Mucosa of rectum (tissue), 2 donors: ENCODE data around the gene SNX27.
"Not testable (repeated sequence)": the region's sequence is repeated elsewhere in the genome, so short reads cannot be mapped to it uniquely, and the experiment has no call there.

ENCODE experiments used
- H3K27ac ChIP-seq, 2 donors: one replicate each; pipeline ENCODE4 v1.7.0; 2013; ENCODE audit warnings: inconsistent platforms in 2 of 2, low read depth in 2 of 2, low read length in 2 of 2
- H3K27me3 ChIP-seq, 2 donors: one replicate each; pipeline ENCODE4 v1.7.0; 2013; ENCODE audit warnings: low read length in 2 of 2; ENCODE audit not compliant: control insufficient read depth in 2 of 2, insufficient read depth in 2 of 2
- H3K36me3 ChIP-seq, 2 donors: one replicate each; pipeline ENCODE4 v1.7.0; 2013; ENCODE audit warnings: low read length in 2 of 2; ENCODE audit not compliant: control insufficient read depth in 2 of 2, insufficient read depth in 2 of 2
- H3K4me1 ChIP-seq, 2 donors: one replicate each; pipeline ENCODE4 v1.7.0; 2013; ENCODE audit warnings: low read length in 2 of 2, mild to moderate bottlenecking in 1 of 2; ENCODE audit not compliant: control insufficient read depth in 2 of 2, insufficient read depth in 2 of 2
- H3K4me3 ChIP-seq, 2 donors: one replicate each; pipeline ENCODE4 v1.7.0; 2013; ENCODE audit warnings: low read length in 2 of 2
- H3K9ac ChIP-seq, 2 donors: one replicate each; pipeline ENCODE4 v1.7.0; 2013; ENCODE audit warnings: low read length in 2 of 2, low read depth in 1 of 2, mild to moderate bottlenecking in 1 of 2
- H3K9me3 ChIP-seq, 2 donors: one replicate each; pipeline ENCODE4 v1.7.0; 2013; ENCODE audit warnings: low read length in 2 of 2; ENCODE audit not compliant: control insufficient read depth in 2 of 2
- donor health status: healthy.
- donor health status: Normal muscosa, but diverticular disease.

The SNX27 gene

DNA sequence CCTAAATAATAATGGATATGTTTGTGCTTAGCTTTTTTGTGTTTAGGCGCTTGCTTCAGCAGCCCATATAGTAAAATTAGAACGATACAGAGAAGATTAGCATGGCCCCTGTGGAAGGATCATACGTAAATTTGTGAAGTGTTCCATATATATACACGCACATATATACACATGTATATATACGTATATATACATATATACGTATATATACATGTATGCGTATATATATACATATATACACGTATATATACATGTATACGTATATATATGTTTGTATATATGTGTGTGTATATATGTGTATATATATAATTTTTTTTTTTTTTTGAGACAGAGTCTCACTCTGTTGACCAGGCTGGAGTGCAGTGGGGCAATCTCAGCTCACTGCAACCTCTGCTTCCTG, 17.4 kb downstream of the SNX27 start:
- no peak overlapping the region for H3K9ac ChIP-seq
- no peaks in the 10 kb centered on the region for H3K9me3 ChIP-seq
- no peaks in the 10 kb centered on the region for H3K27me3 ChIP-seq
- no peak overlapping the region for H3K27ac ChIP-seq
- H3K4me3 ChIP-seq = no peak overlapping the region
- H3K36me3 ChIP-seq = no peaks in the 10 kb centered on the region
- H3K4me1 ChIP-seq = no peaks in the 10 kb centered on the region

DNA sequence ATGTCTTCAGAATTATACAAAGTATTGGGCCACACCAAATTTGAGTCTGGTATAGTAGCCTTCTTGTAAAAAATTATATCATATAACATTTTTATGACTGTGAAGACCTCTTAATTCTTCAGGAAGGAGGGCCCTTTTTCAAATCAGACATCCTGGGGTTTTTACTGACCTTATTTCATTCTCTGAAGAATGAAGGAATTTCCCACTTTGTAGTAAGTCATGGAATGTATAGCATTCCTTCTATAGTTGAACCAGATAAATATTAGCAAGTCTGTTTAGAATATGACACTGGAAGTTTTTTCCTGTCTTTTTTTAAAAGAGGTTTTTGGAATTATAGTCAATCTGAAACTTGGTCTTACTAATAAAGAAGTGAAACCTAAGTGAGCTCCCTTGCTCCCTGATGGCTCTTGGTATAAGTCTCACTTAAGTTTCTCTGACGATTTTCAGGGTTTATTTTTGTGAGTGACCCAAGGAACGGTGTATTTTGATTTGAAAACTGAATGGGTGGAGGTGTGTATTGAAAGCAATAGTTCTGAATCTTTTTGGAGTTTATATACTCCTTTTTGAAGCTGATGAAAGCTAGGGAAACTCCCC, 23.7 kb downstream of the SNX27 start:
- H3K9me3 ChIP-seq = no peaks in the 10 kb centered on the region
- H3K36me3 ChIP-seq = no peaks in the 10 kb centered on the region
- H3K27ac ChIP-seq = no peak overlapping the region
- no peak overlapping the region for H3K9ac ChIP-seq
- no peak overlapping the region for H3K4me3 ChIP-seq
- H3K27me3 ChIP-seq = no peaks in the 10 kb centered on the region
- H3K4me1 ChIP-seq = peaks cover 0 to 9% of the 10 kb centered on the region in 2 donors

DNA sequence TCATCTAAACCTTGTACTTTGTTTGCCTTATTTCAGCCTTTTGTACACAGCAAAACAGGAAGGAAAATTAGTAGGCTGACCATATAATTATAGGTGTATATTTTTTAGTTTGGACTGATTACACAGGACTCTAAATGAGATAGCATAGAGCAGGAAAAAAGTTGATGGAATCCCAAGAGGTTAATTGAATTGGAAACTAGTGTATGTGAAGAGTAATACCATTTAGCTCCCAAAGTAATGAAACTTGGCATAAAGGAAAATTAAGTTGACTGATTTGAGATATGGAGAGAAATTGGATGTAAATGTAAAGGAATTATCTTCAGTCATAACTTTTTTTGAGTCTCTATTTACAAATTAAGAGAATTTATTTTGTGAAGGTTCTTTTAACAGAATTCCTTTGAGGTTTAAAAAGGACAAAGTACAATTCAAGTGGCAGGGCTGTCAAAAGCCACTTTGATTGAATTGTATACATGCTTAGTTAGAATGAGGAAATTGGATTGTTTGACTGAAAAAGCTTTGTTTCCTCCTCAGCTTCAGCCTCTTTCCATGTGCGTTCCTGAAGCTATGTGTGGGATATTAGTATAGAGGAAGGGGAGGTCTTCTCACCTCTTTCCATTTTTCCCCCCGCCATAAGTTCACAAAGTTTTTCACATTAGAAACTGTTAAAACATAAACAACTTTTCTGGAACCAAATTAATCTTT, 26.4 kb downstream of the SNX27 start:
- Histone ChIP-seq H3K4me3 (no peak overlapping the region), H3K9me3 (no peaks in the 10 kb centered on the region), H3K36me3 (no peaks in the 10 kb centered on the region), H3K4me1 (peaks cover 0 to 9% of the 10 kb centered on the region in 2 donors), H3K9ac (no peak overlapping the region), H3K27me3 (no peaks in the 10 kb centered on the region), H3K27ac (no peak overlapping the region)

DNA sequence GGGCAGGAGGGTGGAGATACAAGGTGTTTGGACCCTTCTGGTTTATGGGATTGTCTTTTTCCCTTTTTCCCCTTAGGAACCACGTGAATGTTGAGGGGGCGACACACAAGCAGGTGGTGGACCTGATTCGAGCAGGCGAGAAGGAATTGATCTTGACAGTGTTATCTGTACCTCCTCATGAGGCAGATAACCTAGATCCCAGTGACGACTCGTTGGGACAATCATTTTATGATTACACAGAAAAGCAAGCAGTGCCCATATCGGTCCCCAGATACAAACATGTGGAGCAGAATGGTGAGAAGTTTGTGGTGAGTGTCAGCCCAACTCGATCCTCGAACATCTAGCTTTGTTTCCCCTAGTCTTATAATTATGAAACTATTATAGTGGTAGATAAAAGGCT, 27.0 kb downstream of the SNX27 start:
- no peak overlapping the region for H3K27ac ChIP-seq
- H3K4me3 ChIP-seq = no peak overlapping the region
- H3K4me1 ChIP-seq = peaks cover 0 to 9% of the 10 kb centered on the region in 2 donors
- H3K27me3 ChIP-seq = no peaks in the 10 kb centered on the region
- H3K9me3 ChIP-seq = no peaks in the 10 kb centered on the region
- no peaks in the 10 kb centered on the region for H3K36me3 ChIP-seq
- H3K9ac ChIP-seq = no peak overlapping the region

DNA sequence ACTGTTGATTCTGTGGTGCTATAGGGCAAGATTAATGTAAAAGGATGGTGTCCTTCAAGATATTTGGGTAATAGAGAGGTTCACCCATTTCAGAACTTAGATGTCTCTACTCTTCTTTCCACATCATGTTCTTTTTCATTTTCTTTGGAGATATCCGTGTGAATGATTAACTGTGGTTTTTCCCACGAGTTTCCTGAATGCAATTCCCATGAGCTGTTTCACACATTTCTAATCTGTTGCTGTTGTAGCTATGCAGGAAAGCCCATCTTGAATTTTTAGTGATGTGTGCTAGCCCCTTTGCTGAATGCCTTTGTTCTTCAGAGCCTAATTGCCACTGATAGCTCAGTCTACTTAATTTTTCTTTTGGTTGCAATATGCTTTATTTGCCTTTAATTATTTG, 27.6 kb downstream of the SNX27 start:
- H3K27ac ChIP-seq = no peak overlapping the region
- no peaks in the 10 kb centered on the region for H3K27me3 ChIP-seq
- no peak overlapping the region for H3K4me3 ChIP-seq
- H3K36me3 ChIP-seq = no peaks in the 10 kb centered on the region
- no peak overlapping the region for H3K9ac ChIP-seq
- H3K9me3 ChIP-seq = no peaks in the 10 kb centered on the region
- H3K4me1 ChIP-seq = peaks cover 0 to 9% of the 10 kb centered on the region in 2 donors

DNA sequence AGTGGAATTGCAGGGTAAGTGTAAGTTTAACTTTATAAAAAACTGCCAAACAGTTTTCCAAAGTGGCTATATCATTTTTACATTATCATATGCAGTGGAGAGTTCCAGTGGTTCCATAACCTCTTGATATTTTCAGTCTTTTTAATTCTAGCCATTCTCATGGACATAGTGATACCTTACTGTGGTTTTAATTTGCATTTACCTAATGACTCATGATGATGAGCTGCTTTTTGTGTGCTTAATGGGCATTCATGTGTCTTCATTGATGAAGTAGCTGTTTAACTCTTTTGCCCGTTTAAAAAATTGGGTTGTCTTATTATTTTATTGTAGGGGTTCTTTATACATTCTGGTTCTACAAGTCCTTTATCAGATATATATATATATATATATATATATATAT, 29.4 kb downstream of the SNX27 start:
- H3K9me3 ChIP-seq = no peaks in the 10 kb centered on the region
- no peak overlapping the region for H3K9ac ChIP-seq
- no peak overlapping the region for H3K4me3 ChIP-seq
- no peak overlapping the region for H3K27ac ChIP-seq
- peaks cover 0 to 9% of the 10 kb centered on the region in 2 donors for H3K4me1 ChIP-seq
- peaks cover 0 to 3% of the 10 kb centered on the region in 2 donors for H3K36me3 ChIP-seq
- H3K27me3 ChIP-seq = no peaks in the 10 kb centered on the region

DNA sequence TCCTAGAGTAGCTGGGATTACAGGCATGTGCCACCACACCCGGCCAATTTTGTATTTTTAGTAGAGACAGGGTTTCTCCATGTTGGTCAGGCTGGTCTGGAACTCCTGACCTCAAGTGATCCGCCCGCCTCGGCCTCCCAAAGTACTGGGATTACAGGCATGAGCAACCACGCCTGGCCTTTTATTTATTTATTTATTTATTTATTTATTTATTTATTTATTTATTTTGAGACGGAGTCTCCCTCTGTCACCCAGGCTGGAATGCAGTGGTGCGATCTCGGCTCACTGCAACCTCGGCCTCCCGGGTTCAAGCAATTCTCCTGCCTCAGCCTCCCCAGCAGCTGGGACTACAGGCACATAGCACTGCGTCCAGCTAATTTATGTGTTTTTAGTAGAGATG, 31.2 kb downstream of the SNX27 start:
- H3K27me3 ChIP-seq = not testable (repeated sequence)

DNA sequence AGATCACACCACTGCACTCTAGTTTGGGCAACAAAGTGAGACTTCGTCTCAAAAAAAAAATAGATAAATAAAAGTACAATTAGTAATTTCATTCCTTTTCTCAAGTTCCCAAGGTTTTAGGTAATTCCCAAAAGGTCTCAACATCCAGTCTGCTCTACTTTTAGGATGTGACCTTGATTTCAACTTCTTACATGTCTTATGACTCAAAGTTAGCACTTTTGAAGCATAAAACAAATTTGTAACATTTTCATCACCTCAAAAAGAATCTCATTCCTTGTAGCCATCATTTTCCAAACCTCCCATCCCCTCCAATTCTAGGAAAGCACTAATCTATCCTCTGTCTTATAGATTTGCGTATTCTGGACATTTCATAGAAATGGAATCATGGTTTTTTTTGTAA, 32.2 kb downstream of the SNX27 start:
- no peaks in the 10 kb centered on the region for H3K27me3 ChIP-seq
- H3K9ac ChIP-seq = no peak overlapping the region
- no peak overlapping the region for H3K27ac ChIP-seq
- no peaks in the 10 kb centered on the region for H3K9me3 ChIP-seq
- peaks cover 0 to 3% of the 10 kb centered on the region in 2 donors for H3K36me3 ChIP-seq
- no peak overlapping the region for H3K4me3 ChIP-seq
- no peaks in the 10 kb centered on the region for H3K4me1 ChIP-seq

More for the DNA sequence above, 31.2 kb downstream of the SNX27 start:
- H3K4me1 ChIP-seq, H3K36me3 ChIP-seq, H3K27ac ChIP-seq, H3K4me3 ChIP-seq, H3K9me3 ChIP-seq, H3K9ac ChIP-seq: not testable (repeated sequence)

DNA sequence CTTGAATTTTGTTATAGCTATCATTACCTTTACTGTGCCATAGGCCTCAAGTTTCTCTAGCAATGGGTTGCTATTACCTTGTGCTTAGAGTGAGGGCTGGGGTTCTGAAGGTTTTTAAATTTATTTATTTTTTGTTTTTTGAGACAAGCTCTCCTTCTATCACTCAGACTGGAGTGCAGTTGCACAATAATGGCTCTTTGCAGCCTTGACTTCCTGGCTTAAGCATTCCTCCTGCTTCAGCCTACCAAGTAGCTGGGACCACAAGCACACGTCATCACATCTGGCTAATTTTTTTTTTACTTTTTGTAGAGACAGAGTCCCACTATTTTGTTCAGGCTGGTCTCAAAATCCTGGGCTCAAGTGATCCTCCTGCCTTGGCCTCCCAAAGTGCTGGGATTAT, 41.5 kb downstream of the SNX27 start:
- no peaks in the 10 kb centered on the region for H3K9me3 ChIP-seq
- H3K27ac ChIP-seq = no peak overlapping the region
- H3K27me3 ChIP-seq = no peaks in the 10 kb centered on the region
- peaks cover 0 to 5% of the 10 kb centered on the region in 2 donors for H3K36me3 ChIP-seq
- H3K4me3 ChIP-seq = no peak overlapping the region
- no peaks in the 10 kb centered on the region for H3K4me1 ChIP-seq
- no peak overlapping the region for H3K9ac ChIP-seq

DNA sequence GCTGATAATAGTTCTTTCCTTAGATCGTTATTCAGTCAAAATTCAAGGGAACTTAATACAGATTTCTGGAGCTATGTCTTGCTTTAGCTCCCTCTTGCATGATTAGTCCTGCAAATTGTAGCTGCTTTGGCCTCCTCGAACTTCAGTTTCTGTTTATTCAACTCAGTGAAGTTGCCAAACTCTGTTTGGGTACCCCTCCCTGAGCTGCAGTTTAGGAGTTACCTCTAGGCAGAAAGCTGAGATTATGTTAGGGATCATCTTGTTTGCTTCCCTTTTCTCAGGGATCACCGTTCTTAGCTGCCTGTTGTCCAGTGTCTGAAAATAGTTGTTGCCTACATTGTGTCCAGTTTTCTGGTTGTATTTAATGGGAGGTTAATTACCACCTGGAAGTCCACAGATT, 43.5 kb downstream of the SNX27 start:
- no peak overlapping the region for H3K27ac ChIP-seq
- no peaks in the 10 kb centered on the region for H3K4me1 ChIP-seq
- no peak overlapping the region for H3K4me3 ChIP-seq
- H3K36me3 ChIP-seq = peaks cover 8 to 12% of the 10 kb centered on the region in 2 donors
- no peaks in the 10 kb centered on the region for H3K27me3 ChIP-seq
- no peak overlapping the region for H3K9ac ChIP-seq
- no peaks in the 10 kb centered on the region for H3K9me3 ChIP-seq
